H1 (cell line): ENCODE measurements around the gene C1orf21. TPM values are rescaled to one million over a fixed set of nuclear protein-coding genes. Genes with fewer than 3 reads are reported as not detected.

Source experiments
- CEBPB ChIP-seq: IDR thresholded peaks from 2 replicates; pipeline ENCODE4 v1.6.1; 2012; ENCODE audit warnings: low read depth, low read length
- CHD2 ChIP-seq: IDR thresholded peaks from 2 replicates; pipeline ENCODE4 v1.6.1; 2012; ENCODE audit warnings: low read length, improper control_type of control experiment
- HDAC6 ChIP-seq: IDR thresholded peaks from one replicate; pipeline ENCODE4 v1.7.1; 2012; ENCODE audit warnings: low read depth, mild to moderate bottlenecking, inconsistent platforms, low read length, moderate library complexity
- MAFK ChIP-seq: IDR thresholded peaks from 2 replicates; pipeline ENCODE4 v1.6.1; 2012; ENCODE audit warnings: low read depth, mild to moderate bottlenecking, improper control_type of control experiment, low read length
- POLR2AphosphoS5 ChIP-seq: IDR thresholded peaks from 2 replicates; pipeline ENCODE4 v1.6.1; 2011; ENCODE audit warnings: low read depth, low read length
- RXRA ChIP-seq: IDR thresholded peaks from 2 replicates; pipeline ENCODE4 v1.6.1; 2011; ENCODE audit warnings: low read depth, mild to moderate bottlenecking, low read length, moderate library complexity; ENCODE audit not compliant: insufficient read depth
- SIRT6 ChIP-seq: IDR thresholded peaks from one replicate; pipeline ENCODE4 v1.7.1; 2012; ENCODE audit warnings: low read length, inconsistent platforms
- TEAD4 ChIP-seq: IDR thresholded peaks from 2 replicates; pipeline ENCODE4 v1.6.1; 2012; ENCODE audit warnings: low read depth, low read length, inconsistent platforms, mixed read lengths
- polyA plus RNA-seq, 7 experiments: library from polyadenylated mRNA; depleted of rRNA in 3 of 7; stranded (reverse) in 5 of 7; unstranded in 2 of 7; fragments of >200 nt in 5 of 7; fragments of 200-250 nt in 2 of 7; gene quantifications; 1 replicate in 5 of 7; 2 replicates in 1 of 7; 4 replicates in 1 of 7; pipeline versions ENCODE4 v1.2.1 to v1.2.3, GENCODE V29; 2011 to 2013; ENCODE audit warnings: missing spikeins in 2 of 7, mixed read lengths in 2 of 7
- total RNA-seq: library from RNA; stranded (reverse); fragmentation: NEBNext Ultra II Directional; extraction: Animal tissue kit (Norgen Biotek cat#: 25700); gene quantifications from 2 replicates; pipeline ENCODE4 v1.2.1, GENCODE V29; 2021

The C1orf21 gene
- total and polyA plus RNA-seq, 2 of the 8 experiments (the other 6 are each of a cell fraction or from before 2014, with no cell fraction given), result 16.6 to 51.0 TPM

- TF ChIP-seq MAFK (no peak), POLR2AphosphoS5 (no peak), RXRA (no peak), TEAD4 (no peak), CHD2 (no peak), HDAC6 (no peak), SIRT6 (no peak), CEBPB (no peak)
- TF ChIP-seq, all 59 proteins: peak for 0
Observed at GRCh38 chr1:184648856-184649201, 262.0 kb downstream of the C1orf21 start (continued).
